PFSK-1 (cell line): ENCODE measurements around the gene CENPT.

Source experiments
- FOXP2 ChIP-seq: optimal IDR thresholded peaks from 2 replicates; pipeline ENCODE3; 2011; ENCODE audit warnings: borderline replicate concordance, control low read depth, inconsistent platforms; ENCODE audit not compliant: insufficient read depth; ENCODE audit errors: extremely low read length, extremely low read depth
- POLR2AphosphoS5 ChIP-seq: IDR thresholded peaks from 2 replicates; pipeline ENCODE4 v1.6.1; 2012; ENCODE audit warnings: low read depth, mild to moderate bottlenecking, control low read depth, low read length, moderate library complexity
- SIN3A ChIP-seq: IDR thresholded peaks from 2 replicates; pipeline ENCODE4 v1.6.1; 2012; ENCODE audit warnings: mild to moderate bottlenecking, low read length, moderate library complexity, borderline replicate concordance; ENCODE audit not compliant: insufficient read depth
- TF ChIP-seq, protein P1 (sequence below), 2 experiments: IDR thresholded peaks; 2 replicates each; pipeline versions ENCODE4 v1.6.1 to v1.8.0; 2011 to 2012; ENCODE audit warnings: low read depth in 2 of 2, low read length in 2 of 2, control low read depth in 1 of 2, inconsistent platforms in 1 of 2, mild to moderate bottlenecking in 1 of 2, moderate library complexity in 1 of 2; ENCODE audit not compliant: insufficient read depth in 1 of 2

GRCh38 chr16:67872131-67872630 is 24.7 kb upstream of the CENPT start:
- TF ChIP-seq, protein P1, sequence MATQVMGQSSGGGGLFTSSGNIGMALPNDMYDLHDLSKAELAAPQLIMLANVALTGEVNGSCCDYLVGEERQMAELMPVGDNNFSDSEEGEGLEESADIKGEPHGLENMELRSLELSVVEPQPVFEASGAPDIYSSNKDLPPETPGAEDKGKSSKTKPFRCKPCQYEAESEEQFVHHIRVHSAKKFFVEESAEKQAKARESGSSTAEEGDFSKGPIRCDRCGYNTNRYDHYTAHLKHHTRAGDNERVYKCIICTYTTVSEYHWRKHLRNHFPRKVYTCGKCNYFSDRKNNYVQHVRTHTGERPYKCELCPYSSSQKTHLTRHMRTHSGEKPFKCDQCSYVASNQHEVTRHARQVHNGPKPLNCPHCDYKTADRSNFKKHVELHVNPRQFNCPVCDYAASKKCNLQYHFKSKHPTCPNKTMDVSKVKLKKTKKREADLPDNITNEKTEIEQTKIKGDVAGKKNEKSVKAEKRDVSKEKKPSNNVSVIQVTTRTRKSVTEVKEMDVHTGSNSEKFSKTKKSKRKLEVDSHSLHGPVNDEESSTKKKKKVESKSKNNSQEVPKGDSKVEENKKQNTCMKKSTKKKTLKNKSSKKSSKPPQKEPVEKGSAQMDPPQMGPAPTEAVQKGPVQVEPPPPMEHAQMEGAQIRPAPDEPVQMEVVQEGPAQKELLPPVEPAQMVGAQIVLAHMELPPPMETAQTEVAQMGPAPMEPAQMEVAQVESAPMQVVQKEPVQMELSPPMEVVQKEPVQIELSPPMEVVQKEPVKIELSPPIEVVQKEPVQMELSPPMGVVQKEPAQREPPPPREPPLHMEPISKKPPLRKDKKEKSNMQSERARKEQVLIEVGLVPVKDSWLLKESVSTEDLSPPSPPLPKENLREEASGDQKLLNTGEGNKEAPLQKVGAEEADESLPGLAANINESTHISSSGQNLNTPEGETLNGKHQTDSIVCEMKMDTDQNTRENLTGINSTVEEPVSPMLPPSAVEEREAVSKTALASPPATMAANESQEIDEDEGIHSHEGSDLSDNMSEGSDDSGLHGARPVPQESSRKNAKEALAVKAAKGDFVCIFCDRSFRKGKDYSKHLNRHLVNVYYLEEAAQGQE (IDR thresholded peaks at IDR 0.05; ENCODE audit: insufficient read depth in 1 of 2, low read depth in 2 of 2, low read length in 2 of 2) = no peak
- no peak for TF ChIP-seq FOXP2
- no peak for TF ChIP-seq POLR2AphosphoS5
- no peak for TF ChIP-seq SIN3A
